ENCODE results near the gene PXDN. TPM values are rescaled to one million over a fixed set of nuclear protein-coding genes. Genes with fewer than 3 reads are reported as not detected.
"Not testable (repeated sequence)": the region's sequence is repeated elsewhere in the genome, so short reads cannot be mapped to it uniquely, and the experiment has no call there.

PXDN gene
- total RNA-seq, 2 donors from 2014 or later, result 3.4 to 3.6 TPM

GRCh38 chr2:1738163-1738562, 6.2 kb downstream of the PXDN start:
- no peak overlapping the region for H3K4me3 Mint-ChIP-seq
- H3K27ac Mint-ChIP-seq, result no peak overlapping the region
- peaks cover 5 to 8% of the 10 kb centered on the region in 2 donors for H3K27me3 Mint-ChIP-seq
- no peak for ATAC-seq
- peaks cover 0 to 2% of the 10 kb centered on the region in 2 donors for H3K4me1 Mint-ChIP-seq (ENCODE audit: low read depth in 2 of 2)
- DNase-seq (ENCODE audit: low spot score), result no peak
- no peaks in the 10 kb centered on the region for H3K9me3 Mint-ChIP-seq
- no peaks in the 10 kb centered on the region for H3K36me3 Mint-ChIP-seq

- peak in 1 of 2 donors; percentile 11 for ATAC-seq
- H3K4me3 Mint-ChIP-seq, result no peak overlapping the region
These were observed 7.3 kb downstream of the PXDN start for GRCh38 chr2:1736997-1737480.

GRCh38 chr2:1736045-1736444, 8.3 kb downstream of the PXDN start:
- H3K27me3 Mint-ChIP-seq, result peaks cover 5 to 15% of the 10 kb centered on the region in 2 donors
- DNase-seq (ENCODE audit: low spot score), result no peak
- H3K27ac Mint-ChIP-seq, result no peak overlapping the region
- no peak for ATAC-seq
- no peak overlapping the region for H3K4me3 Mint-ChIP-seq
- H3K36me3 Mint-ChIP-seq, result no peaks in the 10 kb centered on the region
- no peaks in the 10 kb centered on the region for H3K9me3 Mint-ChIP-seq
- no peaks in the 10 kb centered on the region for H3K4me1 Mint-ChIP-seq (ENCODE audit: low read depth in 2 of 2)

More at GRCh38 chr2:1736997-1737480, 7.3 kb downstream of the PXDN start:
- H3K36me3 Mint-ChIP-seq, result no peaks in the 10 kb centered on the region
- peaks cover 4 to 14% of the 10 kb centered on the region in 2 donors for H3K27me3 Mint-ChIP-seq
- H3K9me3 Mint-ChIP-seq, result no peaks in the 10 kb centered on the region
- no peaks in the 10 kb centered on the region for H3K4me1 Mint-ChIP-seq (ENCODE audit: low read depth in 2 of 2)
- no peak overlapping the region for H3K27ac Mint-ChIP-seq
- DNase-seq (ENCODE audit: low spot score), result no peak

- not testable (repeated sequence) for DNase-seq (ENCODE audit: low spot score); H3K4me1 Mint-ChIP-seq (ENCODE audit: low read depth in 2 of 2); H3K9me3 Mint-ChIP-seq; ATAC-seq; H3K36me3 Mint-ChIP-seq; H3K4me3 Mint-ChIP-seq; H3K27ac Mint-ChIP-seq
- H3K27me3 Mint-ChIP-seq, result peaks cover 5 to 15% of the 10 kb centered on the region in 2 donors
These were observed 11.0 kb downstream of the PXDN start for GRCh38 chr2:1733298-1733697.

- no peak overlapping the region for H3K4me3 Mint-ChIP-seq
- no peak overlapping the region for H3K27ac Mint-ChIP-seq
- H3K9me3 Mint-ChIP-seq, result no peaks in the 10 kb centered on the region
- DNase-seq (ENCODE audit: low spot score) (no peak), ATAC-seq (no peak)
- H3K27me3 Mint-ChIP-seq, result peaks cover 5 to 15% of the 10 kb centered on the region in 2 donors
- no peaks in the 10 kb centered on the region for H3K36me3 Mint-ChIP-seq
- no peaks in the 10 kb centered on the region for H3K4me1 Mint-ChIP-seq (ENCODE audit: low read depth in 2 of 2)
These were observed 12.1 kb downstream of the PXDN start for GRCh38 chr2:1731963-1732768.

GRCh38 chr2:1731447-1731962, 12.8 kb downstream of the PXDN start:
- ATAC-seq (no peak), DNase-seq (ENCODE audit: low spot score) (no peak)
- Mint-ChIP-seq H3K9me3 (no peaks in the 10 kb centered on the region), H3K27me3 (peaks cover 5 to 15% of the 10 kb centered on the region in 2 donors), H3K4me3 (no peak overlapping the region), H3K4me1 (ENCODE audit: low read depth in 2 of 2) (no peaks in the 10 kb centered on the region), H3K27ac (no peak overlapping the region), H3K36me3 (no peaks in the 10 kb centered on the region)

- H3K4me1 Mint-ChIP-seq (ENCODE audit: low read depth in 2 of 2), result no peaks in the 10 kb centered on the region
- no peaks in the 10 kb centered on the region for H3K9me3 Mint-ChIP-seq
- DNase-seq (ENCODE audit: low spot score) (no peak), ATAC-seq (no peak)
- no peak overlapping the region for H3K4me3 Mint-ChIP-seq
- peaks cover 5 to 15% of the 10 kb centered on the region in 2 donors for H3K27me3 Mint-ChIP-seq
- no peak overlapping the region for H3K27ac Mint-ChIP-seq
- H3K36me3 Mint-ChIP-seq, result no peaks in the 10 kb centered on the region
These were observed 14.0 kb downstream of the PXDN start for GRCh38 chr2:1730015-1730927.

GRCh38 chr2:1729242-1729641, 15.1 kb downstream of the PXDN start:
- H3K27ac Mint-ChIP-seq, result no peak overlapping the region
- ATAC-seq, result no peak
- H3K9me3 Mint-ChIP-seq, result no peaks in the 10 kb centered on the region
- no peaks in the 10 kb centered on the region for H3K4me1 Mint-ChIP-seq (ENCODE audit: low read depth in 2 of 2)
- DNase-seq (ENCODE audit: low spot score), result no peak
- H3K36me3 Mint-ChIP-seq, result no peaks in the 10 kb centered on the region
- H3K4me3 Mint-ChIP-seq, result no peak overlapping the region
- peaks cover 5 to 15% of the 10 kb centered on the region in 2 donors for H3K27me3 Mint-ChIP-seq

- no peaks in the 10 kb centered on the region for H3K36me3 Mint-ChIP-seq
- H3K27ac Mint-ChIP-seq, result no peak overlapping the region
- no peak overlapping the region for H3K4me3 Mint-ChIP-seq
- no peaks in the 10 kb centered on the region for H3K4me1 Mint-ChIP-seq (ENCODE audit: low read depth in 2 of 2)
- DNase-seq (ENCODE audit: low spot score) (no peak), ATAC-seq (no peak)
- no peaks in the 10 kb centered on the region for H3K9me3 Mint-ChIP-seq
- peaks cover 5 to 15% of the 10 kb centered on the region in 2 donors for H3K27me3 Mint-ChIP-seq
These were observed 15.5 kb downstream of the PXDN start for GRCh38 chr2:1728821-1729220.

- no peak overlapping the region for H3K27ac Mint-ChIP-seq
- no peaks in the 10 kb centered on the region for H3K36me3 Mint-ChIP-seq
- no peak overlapping the region for H3K4me3 Mint-ChIP-seq
- H3K9me3 Mint-ChIP-seq, result no peaks in the 10 kb centered on the region
- ATAC-seq (no peak), DNase-seq (ENCODE audit: low spot score) (no peak)
- no peaks in the 10 kb centered on the region for H3K4me1 Mint-ChIP-seq (ENCODE audit: low read depth in 2 of 2)
- H3K27me3 Mint-ChIP-seq, result peaks cover 5 to 13% of the 10 kb centered on the region in 2 donors
These were observed 16.4 kb downstream of the PXDN start for GRCh38 chr2:1727796-1728474.

GRCh38 chr2:1727101-1727771, 17.1 kb downstream of the PXDN start:
- Mint-ChIP-seq H3K9me3 (no peaks in the 10 kb centered on the region), H3K27me3 (peaks cover 5 to 6% of the 10 kb centered on the region in 2 donors), H3K36me3 (no peaks in the 10 kb centered on the region), H3K4me3 (no peak overlapping the region), H3K27ac (no peak overlapping the region), H3K4me1 (ENCODE audit: low read depth in 2 of 2) (no peaks in the 10 kb centered on the region)
- no peak for DNase-seq (ENCODE audit: low spot score)
- ATAC-seq, result peak in 1 of 2 donors; percentile 27

- no peak for ATAC-seq
- DNase-seq (ENCODE audit: low spot score), result no peak
- H3K4me1 Mint-ChIP-seq (ENCODE audit: low read depth in 2 of 2), result no peaks in the 10 kb centered on the region
- H3K4me3 Mint-ChIP-seq, result no peak overlapping the region
- H3K27ac Mint-ChIP-seq, result no peak overlapping the region
- no peaks in the 10 kb centered on the region for H3K36me3 Mint-ChIP-seq
- H3K9me3 Mint-ChIP-seq, result no peaks in the 10 kb centered on the region
- H3K27me3 Mint-ChIP-seq, result no peaks in the 10 kb centered on the region
These were observed 17.8 kb downstream of the PXDN start for GRCh38 chr2:1726558-1726957.

- DNase-seq (ENCODE audit: low spot score); ATAC-seq; H3K27me3 Mint-ChIP-seq; H3K36me3 Mint-ChIP-seq; H3K4me1 Mint-ChIP-seq (ENCODE audit: low read depth in 2 of 2); H3K4me3 Mint-ChIP-seq; H3K27ac Mint-ChIP-seq; H3K9me3 Mint-ChIP-seq: not testable (repeated sequence)
These were observed 20.0 kb downstream of the PXDN start for GRCh38 chr2:1724351-1724750.
